Right renal cortex interstitium (tissue), 3 donors: ENCODE data around the gene SPSB2. TPM values are rescaled to one million over a fixed set of nuclear protein-coding genes. Genes with fewer than 3 reads are reported as not detected.
A peak's percentile ranks its signal among the peaks of the same experiment; 100 is the strongest.

Experiments
- DNase-seq, 3 donors: peaks; one replicate each; pipeline ENCODE4 v3.0.0-alpha.2; 2013; ENCODE audit warnings: low read depth in 3 of 3, low spot score in 2 of 3
- polyA plus RNA-seq, 3 donors: library from polyadenylated mRNA; unstranded; fragments of 120-200 nt; gene quantifications; one replicate each; pipeline ENCODE4 v1.2.1, GENCODE V29; 2013; ENCODE audit not compliant: insufficient read length in 3 of 3

SPSB2 gene
- polyA plus RNA-seq, 3 donors = 7.4 to 13.7 (median 13.2) TPM

GRCh38 chr12:6853626-6854025 is 19.5 kb downstream of the SPSB2 start:
- no peak for DNase-seq

DNA sequence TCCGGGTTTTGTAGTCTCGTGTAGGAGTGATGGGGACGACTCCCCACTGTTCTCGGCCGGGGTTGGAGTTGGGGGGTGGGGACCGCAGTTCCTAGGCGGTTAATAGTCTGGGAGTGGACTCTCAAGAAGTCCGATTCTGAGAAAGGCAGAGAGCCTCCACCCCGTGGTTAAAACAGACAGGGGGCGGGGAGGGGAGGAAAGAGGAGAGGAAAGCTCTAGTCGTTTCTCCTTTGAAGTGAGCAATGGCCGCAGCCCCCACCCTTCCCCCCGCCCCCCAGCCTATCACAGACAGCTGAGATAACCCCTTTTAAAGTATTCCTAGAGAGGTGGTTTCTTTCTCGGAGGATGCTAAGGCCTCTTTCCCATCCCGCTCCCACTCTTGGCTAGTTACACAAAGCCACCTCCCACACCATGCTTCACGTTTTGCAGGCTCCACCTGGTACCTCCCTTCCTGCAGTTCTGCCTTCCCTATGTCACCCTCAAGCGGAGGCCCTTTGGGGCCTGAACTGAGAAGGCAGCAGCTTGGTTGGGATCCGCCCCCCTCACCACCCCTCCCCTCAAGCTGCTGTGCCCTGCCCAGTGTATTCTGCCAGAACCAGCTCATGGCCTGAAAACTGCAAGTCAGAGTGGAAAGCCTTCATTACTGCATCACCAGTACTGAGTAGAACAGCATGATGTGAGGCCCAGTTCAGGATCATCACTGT is 20.3 kb downstream of the SPSB2 start:
- DNase-seq = no peak

- peak; percentile 99 for DNase-seq
These were observed 21.0 kb downstream of the SPSB2 start, which contains the start of gene USP5 for GRCh38 chr12:6851921-6852650. TSS of gene USP5 (plus strand) at chr12:6852150. CDS start at chr12:6852180, 30 bp downstream.

DNA sequence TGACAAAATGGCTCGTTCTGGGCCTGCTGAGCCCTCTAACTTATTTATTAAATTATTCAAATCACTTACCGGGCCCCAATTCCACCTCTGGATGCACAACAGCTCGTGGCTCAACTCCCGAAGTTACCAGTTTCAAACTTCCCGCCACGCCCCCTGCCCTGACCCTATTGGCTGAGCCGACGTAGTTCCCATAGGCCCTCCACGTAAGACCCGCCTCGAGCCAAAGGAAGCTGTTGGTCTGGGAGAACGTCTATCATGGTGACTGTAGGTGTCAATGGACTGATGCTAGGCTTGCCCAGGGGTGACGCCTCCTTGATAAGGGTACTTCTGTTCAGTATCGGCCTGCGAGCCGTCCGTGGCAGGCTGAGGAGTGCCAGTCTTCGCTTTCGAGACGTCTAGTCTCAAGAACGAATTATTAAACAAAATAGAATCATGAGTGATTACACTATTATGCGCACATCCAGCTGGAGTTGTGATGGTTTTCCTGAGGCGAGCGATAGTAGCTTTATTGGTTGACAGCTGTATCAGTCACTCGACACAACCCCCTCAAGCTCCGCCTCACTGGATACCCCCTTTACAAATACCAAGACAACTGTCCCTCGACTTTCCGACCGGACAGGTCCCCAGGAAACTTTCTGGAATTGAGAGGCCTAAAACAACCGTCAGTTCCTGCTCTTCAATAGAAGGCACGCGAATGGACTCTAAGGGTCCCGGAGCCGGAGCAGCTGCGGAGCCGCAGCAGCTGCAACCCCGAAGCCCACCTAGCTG is 21.8 kb downstream of the SPSB2 start, which contains the start of gene CDCA3:
CDCA3 (minus strand) TSS at position 134 of the 768 bp plus-strand sequence. CDS start 334 bp downstream, outside the sequence.
- DNase-seq = no peak

- no peak for DNase-seq
These were observed 22.3 kb downstream of the SPSB2 start for GRCh38 chr12:6850796-6851152.

DNA sequence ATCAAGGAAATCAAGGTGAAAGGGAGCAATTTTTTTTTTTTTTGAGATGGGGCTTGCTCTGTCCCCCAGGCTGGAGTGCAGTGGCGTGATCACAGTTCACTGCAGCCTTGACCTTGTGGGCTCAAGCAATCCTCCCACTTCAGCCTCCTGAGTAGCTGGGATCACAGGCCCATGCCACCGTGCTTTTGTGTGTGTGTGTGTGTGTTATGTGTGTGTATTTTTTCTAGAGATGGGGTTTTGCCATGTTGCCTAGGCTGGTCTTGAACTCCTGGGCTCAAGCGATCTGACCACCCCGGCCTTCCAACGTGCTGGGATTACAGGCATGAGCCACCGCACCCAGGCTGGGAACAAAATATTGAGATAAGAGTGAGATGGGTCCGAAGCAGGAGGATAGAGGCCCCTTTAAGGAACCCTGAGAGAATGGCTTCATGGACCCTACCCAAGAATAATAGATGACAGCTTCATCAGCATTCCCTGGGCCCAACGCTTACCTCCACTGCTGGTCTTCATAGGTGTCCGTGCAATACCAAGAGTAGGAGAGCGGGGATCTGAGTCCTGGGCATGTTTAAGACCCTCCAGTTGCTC is 23.0 kb downstream of the SPSB2 start:
- DNase-seq = no peak

DNA sequence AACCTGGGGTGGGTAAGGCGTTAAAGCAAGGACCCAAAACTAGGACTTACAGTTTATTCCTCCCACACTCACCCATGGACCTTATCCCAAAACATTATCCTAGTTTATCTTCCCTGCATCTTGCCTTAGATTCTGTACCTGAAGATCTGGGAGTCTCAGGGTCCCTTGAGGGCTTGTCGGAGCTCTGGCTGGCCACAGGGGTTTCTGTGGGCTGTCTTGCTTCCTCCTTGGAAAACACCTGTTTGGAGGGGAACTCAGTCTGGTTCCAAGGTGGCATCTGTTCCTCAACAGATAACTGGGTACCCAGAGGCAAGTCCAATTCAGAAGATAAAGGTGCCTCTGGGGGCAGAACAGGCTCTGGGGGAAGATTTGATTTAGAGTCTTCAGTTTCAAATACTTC is 23.7 kb downstream of the SPSB2 start:
- no peak for DNase-seq

GRCh38 chr12:6847676-6848075 is 25.4 kb downstream of the SPSB2 start:
- DNase-seq = no peak

GRCh38 chr12:6846316-6846869 is 26.7 kb downstream of the SPSB2 start:
- no peak for DNase-seq

DNA sequence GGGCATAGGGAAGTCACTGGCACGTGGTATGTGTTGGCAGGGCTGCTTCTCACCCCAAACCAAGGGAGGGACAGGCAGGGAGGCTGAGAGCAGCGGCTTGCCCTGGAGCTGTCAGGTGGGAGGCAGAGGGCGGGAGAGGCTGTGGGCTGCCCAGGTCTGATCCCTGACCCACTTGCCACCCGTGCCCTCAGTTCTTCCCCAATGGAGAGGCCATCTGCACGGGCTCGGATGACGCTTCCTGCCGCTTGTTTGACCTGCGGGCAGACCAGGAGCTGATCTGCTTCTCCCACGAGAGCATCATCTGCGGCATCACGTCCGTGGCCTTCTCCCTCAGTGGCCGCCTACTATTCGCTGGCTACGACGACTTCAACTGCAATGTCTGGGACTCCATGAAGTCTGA is 27.7 kb downstream of the SPSB2 start:
- DNase-seq = no peak

GRCh38 chr12:6843118-6843902 is 29.8 kb downstream of the SPSB2 start:
- no peak for DNase-seq

DNA sequence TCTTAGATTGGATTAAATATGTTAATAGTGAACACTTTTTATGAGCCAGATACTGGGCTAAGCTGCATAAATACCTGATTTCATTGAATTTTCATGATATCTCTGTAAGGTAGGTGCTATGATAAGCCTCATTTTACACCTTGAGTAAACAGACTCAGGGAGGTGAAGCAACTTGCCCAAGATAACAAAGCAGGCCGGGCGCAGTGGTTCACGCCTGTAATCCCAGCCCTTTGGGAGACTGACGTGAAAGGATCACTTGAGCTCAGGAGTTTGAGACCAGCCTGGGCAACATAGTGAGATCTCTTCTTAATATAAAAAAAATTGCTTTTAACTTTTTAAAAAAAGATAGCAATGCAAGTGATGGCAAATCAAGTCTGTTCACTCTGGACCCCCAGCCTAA is 31.0 kb downstream of the SPSB2 start:
- no peak for DNase-seq

DNA sequence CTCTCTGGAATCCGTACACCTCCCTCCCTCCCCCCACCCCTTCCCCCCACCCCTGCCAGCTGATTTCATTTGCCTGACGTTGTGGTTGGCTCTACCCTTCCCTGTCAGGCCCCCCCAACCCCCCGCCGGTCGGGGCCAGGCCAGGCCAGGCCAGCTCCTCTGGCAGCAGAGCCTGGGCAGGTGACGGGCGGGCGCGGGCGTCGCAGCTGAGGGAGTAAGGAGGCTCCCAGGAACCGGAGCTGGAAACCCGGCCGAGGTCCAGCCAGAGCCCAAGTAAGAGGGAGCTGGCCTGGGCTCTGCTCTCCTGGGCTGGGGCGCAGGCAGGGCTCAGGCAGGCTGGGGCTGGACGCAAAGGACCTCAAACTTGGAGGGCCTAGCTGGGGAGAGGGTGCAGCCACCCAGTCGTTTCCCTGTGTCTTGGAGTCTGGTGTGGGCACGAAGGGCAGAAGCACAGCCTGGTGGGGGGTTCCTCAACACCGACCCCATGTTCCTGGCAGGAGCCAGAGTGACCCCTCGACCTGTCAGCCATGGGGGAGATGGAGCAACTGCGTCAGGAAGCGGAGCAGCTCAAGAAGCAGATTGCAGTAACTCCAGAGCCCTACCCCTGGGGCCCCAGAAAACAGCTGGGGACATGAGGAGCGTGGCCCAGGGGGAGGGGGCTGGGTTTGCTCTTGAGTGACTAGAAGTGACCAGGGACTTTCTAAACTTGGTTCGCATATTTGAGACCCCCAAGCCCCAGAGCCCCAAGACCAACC is 32.2 kb downstream of the SPSB2 start, which contains the start of gene GNB3:
GNB3 (plus strand) TSS at position 165 of the 755 bp plus-strand sequence; CDS start at position 528, 363 bp downstream.
- DNase-seq = no peak

GRCh38 chr12:6840330-6840729 is 32.8 kb downstream of the SPSB2 start:
- no peak for DNase-seq

DNA sequence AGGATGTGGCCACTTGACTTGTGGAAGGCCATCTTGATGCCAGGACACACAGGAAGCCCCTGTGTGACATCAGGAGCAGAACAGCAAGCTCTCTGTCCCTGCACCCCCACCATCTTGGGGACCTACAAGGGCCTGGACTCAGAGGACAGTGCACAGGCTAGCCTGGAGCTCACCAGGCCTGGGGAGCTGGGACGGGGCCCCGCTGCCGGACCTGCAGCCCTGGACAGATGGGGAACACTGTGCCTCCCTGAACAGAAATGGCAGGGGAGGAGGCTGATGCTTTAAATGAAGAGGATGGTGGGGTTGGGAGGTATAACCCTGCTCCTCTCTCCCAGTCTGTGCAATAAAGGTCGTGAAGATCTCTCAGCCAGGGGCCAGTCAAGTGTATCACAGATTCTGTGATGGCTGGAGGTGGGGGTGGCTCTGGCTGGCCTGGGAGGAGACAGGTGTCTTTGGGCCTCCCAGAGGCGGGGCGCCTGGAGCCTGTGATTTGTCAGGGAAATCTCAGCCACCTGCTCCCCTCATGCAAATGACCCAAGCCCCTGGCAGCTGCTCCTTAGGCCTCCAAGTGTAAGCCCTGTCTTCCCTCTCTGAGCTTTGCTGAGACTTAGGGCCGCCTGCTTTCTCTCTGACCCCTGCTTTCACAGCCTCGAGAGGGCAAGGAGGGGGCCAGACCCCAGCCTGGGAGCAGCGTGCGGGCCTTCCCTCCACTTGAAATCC is 33.5 kb downstream of the SPSB2 start:
- DNase-seq = no peak

GRCh38 chr12:6838854-6839253 is 34.2 kb downstream of the SPSB2 start:
- no peak for DNase-seq

DNA sequence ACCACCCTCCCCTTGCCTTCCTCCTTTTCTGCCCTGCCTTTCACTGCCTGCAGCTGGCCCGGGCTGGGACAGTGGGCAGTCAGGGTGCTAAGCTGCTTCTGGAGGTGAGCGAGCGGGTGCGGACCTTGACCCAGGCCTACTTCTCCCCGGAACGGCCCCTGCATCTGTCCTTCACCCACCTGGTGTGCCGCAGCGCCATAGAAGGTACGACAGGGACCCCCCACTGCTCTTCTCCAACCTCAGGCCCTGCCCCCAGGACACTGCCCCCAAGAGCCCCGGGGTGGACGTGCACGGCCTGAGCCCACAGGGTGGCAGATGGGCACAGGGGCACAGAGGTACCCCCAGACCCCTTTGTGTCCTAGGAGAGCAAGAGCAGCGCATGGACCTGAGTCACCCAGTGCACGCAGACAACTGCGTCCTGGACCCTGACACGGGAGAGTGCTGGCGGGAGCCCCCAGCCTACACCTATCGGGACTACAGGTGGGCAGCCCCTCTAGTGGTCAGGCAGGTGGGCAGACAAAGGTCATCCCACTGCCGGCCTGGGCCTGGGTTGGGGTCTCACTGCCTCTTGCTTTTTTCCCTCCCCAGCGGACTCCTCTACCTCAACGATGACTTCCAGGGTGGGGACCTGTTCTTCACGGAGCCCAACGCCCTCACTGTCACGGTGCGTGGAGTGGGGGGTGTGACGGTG is 35.6 kb downstream of the SPSB2 start:
- DNase-seq = no peak

- no peak for DNase-seq
These were observed 36.3 kb downstream of the SPSB2 start for GRCh38 chr12:6836851-6837250.
